ENCODE results near the gene NXNL1.

DNA sequence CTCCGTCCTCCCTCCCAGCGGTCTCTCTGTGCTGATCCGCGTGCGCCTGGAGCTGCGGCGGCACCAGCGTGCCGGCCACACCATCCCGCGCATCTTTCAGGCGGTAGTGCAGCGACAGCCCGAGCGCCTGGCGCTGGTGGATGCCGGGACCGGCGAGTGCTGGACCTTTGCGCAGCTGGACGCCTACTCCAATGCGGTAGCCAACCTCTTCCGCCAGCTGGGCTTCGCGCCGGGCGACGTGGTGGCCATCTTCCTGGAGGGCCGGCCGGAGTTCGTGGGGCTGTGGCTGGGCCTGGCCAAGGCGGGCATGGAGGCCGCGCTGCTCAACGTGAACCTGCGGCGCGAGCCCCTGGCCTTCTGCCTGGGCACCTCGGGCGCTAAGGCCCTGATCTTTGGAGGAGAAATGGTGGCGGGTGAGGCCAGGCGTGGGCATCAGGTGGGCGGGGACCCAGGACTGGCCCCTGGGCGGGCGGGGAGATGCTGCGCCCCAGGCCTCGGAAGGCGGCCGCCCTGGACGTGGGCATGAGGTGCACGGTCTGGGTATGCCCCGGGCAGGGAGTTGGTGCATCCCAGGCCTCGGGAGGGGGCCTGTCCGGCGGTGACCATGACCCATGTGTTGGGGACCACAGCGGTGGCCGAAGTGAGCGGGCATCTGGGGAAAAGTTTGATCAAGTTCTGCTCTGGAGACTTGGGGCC is 26.0 kb upstream of the NXNL1 start:
- TF ChIP-seq, protein P1, sequence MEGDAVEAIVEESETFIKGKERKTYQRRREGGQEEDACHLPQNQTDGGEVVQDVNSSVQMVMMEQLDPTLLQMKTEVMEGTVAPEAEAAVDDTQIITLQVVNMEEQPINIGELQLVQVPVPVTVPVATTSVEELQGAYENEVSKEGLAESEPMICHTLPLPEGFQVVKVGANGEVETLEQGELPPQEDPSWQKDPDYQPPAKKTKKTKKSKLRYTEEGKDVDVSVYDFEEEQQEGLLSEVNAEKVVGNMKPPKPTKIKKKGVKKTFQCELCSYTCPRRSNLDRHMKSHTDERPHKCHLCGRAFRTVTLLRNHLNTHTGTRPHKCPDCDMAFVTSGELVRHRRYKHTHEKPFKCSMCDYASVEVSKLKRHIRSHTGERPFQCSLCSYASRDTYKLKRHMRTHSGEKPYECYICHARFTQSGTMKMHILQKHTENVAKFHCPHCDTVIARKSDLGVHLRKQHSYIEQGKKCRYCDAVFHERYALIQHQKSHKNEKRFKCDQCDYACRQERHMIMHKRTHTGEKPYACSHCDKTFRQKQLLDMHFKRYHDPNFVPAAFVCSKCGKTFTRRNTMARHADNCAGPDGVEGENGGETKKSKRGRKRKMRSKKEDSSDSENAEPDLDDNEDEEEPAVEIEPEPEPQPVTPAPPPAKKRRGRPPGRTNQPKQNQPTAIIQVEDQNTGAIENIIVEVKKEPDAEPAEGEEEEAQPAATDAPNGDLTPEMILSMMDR (IDR thresholded peaks at IDR 0.05; ENCODE audit: low read length): no peak
- TF ChIP-seq EZH2 (optimal IDR thresholded peaks at IDR 0.05; ENCODE audit: low read depth, low read length) (no peak), EZH2phosphoT487 (IDR thresholded peaks at IDR 0.05; ENCODE audit: low read length) (no peak)

All from MM.1S (cell line).